ENCODE measurements around the gene GPD1L.

The GPD1L gene

DNA sequence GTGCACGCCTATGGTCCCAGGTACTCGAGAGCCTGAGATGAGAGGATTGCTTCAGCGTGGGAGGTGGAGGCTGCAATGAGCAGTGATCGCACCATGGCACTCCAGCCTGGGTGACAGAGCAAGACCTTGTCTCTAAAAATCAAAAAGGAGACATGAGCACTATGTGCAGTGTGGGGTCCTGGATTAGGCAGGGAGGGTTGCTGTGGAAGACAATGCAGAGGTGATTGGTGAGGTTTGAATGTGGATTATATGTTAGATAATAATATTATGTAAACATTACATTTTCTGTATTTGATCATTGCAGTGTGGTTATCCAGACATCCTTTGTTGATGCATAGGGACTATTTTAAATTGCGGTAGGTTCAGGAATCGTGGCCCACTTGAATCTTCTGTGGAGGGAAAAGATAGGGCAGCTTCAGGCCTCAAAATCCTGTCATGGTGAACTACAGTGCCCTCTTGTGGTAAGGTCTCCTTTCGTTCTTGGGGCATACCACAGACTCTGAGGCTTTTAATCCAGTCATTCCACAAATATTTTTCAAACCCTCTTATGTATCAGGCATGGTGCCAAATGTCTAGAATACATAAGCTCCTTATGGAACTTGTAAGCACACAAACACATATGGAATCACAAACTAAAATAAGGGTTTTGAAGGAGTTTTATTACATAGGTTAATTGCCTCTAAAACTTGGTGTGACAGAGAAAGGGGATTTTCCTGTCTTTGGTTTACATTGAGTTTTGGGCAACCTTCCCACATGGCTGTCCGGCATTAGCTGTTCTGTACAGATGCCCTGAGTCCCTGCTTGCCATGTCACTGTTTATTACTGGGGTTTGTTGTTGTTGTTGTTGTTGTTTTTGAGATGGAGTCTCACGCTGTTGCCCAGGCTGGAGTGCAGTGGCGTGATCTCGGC, 37.7 kb downstream of the GPD1L start:
- TF ChIP-seq CTCF (conservative IDR thresholded peaks at IDR 0.05; ENCODE audit: low read depth), result peak; percentile 78
- POLR2A ChIA-PET (ENCODE audit: low non-redundant PET), result no interaction called here
- H3K27ac ChIP-seq, result peak overlapping the region; percentile 43; the same call in 1 of the 2 replicates
- peak; percentile 77 for DNase-seq (ENCODE audit: low spot score)
- CTCF ChIA-PET, result interaction anchor here (0.6 to 1.5 kb wide), 7 partner anchors 8 to 125 kb away, joined by 3 to 8 read pairs (median 3); no protein-coding TSS in a partner anchor

DNA sequence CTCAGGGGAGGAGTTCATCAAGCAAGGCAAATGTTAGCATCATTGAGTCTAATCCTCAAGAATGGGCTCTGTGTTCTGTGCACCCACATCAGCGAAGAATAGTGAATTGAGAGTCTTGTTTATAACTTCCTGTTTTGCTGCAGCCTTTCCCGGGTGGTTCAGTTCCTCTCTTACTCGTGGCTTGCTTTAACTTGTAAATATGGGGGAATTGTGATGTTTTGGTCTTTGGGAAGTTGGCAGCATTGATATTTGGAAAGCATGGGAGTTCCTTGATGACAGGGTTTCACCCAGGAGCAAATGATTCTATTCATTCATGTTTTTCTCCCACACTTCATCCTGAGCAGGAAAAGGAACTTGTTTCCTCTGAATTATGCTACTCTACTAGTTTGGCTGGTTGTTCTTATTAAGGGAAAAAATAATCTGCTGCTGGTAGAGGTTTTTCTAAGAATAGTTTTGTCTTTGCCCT, 40.4 kb downstream of the GPD1L start:
- ChIA-PET POLR2A (ENCODE audit: low non-redundant PET) (no interaction called here), CTCF (interaction anchor here (0.5 kb wide), 1 partner anchor 10 kb away, joined by 5 read pairs; no protein-coding TSS in a partner anchor)
- no peak for DNase-seq (ENCODE audit: low spot score)
- no peak for TF ChIP-seq CTCF (conservative IDR thresholded peaks at IDR 0.05; ENCODE audit: low read depth)
- H3K27ac ChIP-seq, result no peak overlapping the region

GRCh38 chr3:32147509-32147908, 41.1 kb downstream of the GPD1L start:
- DNase-seq (ENCODE audit: low spot score), result no peak
- no peak overlapping the region for H3K27ac ChIP-seq
- CTCF ChIA-PET, result interaction anchor here (0.5 kb wide), 1 partner anchor 9 kb away, joined by 5 read pairs; no protein-coding TSS in a partner anchor
- POLR2A ChIA-PET (ENCODE audit: low non-redundant PET), result no interaction called here
- TF ChIP-seq CTCF (conservative IDR thresholded peaks at IDR 0.05; ENCODE audit: low read depth), result no peak

DNA sequence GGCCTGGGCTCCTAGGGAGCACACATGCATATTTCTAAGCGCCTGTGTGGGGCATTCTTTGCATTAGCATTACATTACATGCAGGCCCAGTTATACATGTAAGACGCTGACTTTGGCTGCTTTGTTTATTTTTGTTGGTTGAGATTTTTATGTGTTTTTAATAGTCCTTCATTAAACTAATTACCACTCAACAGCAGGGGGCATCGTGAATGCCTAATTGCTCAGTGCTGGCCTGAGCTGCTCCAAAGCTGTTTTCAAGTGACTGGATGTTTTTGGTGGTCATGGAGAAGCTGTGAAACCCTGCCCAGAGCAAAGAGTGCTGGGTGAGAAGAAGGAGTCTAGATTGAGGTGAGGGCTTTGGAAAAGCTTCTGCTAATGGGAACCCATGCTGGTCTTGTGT, 41.5 kb downstream of the GPD1L start:
- H3K27ac ChIP-seq, result no peak overlapping the region
- CTCF ChIA-PET, result no interaction called here
- POLR2A ChIA-PET (ENCODE audit: low non-redundant PET), result no interaction called here
- no peak for TF ChIP-seq CTCF (conservative IDR thresholded peaks at IDR 0.05; ENCODE audit: low read depth)
- DNase-seq (ENCODE audit: low spot score), result no peak

DNA sequence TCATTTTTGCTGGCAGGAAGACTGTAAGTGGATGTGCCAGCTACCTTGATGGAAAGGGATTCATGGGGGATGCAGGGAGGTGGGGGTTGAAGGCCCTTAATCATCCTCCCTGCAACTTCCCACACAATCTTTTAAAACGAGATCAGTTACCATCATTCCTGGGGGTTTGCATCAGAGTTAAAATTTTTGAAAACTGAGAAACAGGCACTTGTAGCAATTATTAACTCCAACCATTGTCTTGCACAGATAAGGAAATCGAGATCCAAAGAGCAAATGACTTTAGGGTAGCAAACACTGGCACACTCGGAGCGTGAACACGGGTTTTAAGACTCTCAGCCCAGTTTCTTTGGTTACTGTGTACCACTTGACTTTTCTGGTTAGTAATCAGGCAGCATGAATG, 41.9 kb downstream of the GPD1L start:
- CTCF ChIA-PET, result no interaction called here
- POLR2A ChIA-PET (ENCODE audit: low non-redundant PET), result no interaction called here
- no peak for DNase-seq (ENCODE audit: low spot score)
- no peak for TF ChIP-seq CTCF (conservative IDR thresholded peaks at IDR 0.05; ENCODE audit: low read depth)
- no peak overlapping the region for H3K27ac ChIP-seq

- no peak for DNase-seq (ENCODE audit: low spot score)
- TF ChIP-seq CTCF (conservative IDR thresholded peaks at IDR 0.05; ENCODE audit: low read depth), result no peak
- ChIA-PET POLR2A (ENCODE audit: low non-redundant PET) (no interaction called here), CTCF (interaction anchor here (0.8 kb wide), 1 partner anchor 323 kb away, joined by 3 read pairs; no protein-coding TSS in a partner anchor)
- H3K27ac ChIP-seq, result no peak overlapping the region
Measured at GRCh38 chr3:32153414-32154204, 47.2 kb downstream of the GPD1L start.
